Stimulated activated CD8-positive, alpha-beta memory T cell treated with anti-CD3 and anti-CD28 coated beads, Interleukin-15, amount 100 ng/mL, for 1 hour (primary cell): Measurements from ENCODE around the gene EFNA1.

Experiments used
- DNase-seq: peaks from one replicate; pipeline ENCODE4 v3.0.0-alpha.2; 2020; ENCODE audit warnings: low read depth

Gene EFNA1

DNA sequence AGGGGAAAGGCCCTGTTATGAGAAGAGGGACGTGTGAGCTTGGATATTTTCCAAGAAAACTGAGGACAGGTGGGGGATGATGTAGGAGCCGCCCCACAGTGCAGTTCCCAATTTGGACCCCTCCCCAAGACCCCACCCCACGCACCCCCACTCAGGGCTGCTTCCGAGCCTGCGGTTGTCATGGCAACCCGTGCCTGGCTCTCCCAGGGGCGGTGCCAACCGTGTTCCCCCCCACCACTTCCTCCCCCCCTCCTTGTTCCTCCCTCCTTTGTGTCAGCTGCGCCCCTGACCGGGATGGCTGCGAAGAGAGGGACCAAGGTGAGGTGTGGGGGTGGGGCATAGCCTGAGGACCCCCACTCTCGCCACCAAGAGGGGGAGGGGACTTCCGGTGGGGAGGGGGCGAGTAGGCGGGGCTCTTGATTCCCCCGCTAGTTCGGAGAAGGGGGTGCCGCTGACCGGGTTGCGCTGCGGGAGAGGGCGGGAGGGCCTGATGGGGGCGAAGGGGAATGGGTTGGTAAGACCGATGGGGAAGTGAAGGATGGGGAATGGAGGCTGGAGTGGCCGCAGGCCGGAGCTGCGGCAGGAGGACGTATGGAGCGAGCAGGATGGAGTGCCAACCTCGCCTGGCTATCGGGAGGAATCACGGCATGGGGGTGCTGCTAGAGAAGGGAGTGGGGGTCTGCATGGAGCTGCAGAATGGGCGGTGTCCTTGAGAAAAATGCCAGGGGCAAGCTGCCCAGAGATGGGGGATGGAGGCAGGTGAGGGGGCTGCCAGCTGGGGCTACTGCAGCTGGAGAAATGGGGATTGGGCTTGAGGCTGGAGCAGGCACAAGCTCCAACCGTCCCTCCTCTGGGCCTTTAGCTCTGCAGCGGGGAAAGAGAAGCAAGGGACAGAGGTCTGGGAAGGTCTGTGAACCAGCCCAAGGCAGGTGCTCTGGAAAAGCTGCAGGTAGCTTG, 46.9 kb downstream of the EFNA1 start:
- DNase-seq, result no peak

DNA sequence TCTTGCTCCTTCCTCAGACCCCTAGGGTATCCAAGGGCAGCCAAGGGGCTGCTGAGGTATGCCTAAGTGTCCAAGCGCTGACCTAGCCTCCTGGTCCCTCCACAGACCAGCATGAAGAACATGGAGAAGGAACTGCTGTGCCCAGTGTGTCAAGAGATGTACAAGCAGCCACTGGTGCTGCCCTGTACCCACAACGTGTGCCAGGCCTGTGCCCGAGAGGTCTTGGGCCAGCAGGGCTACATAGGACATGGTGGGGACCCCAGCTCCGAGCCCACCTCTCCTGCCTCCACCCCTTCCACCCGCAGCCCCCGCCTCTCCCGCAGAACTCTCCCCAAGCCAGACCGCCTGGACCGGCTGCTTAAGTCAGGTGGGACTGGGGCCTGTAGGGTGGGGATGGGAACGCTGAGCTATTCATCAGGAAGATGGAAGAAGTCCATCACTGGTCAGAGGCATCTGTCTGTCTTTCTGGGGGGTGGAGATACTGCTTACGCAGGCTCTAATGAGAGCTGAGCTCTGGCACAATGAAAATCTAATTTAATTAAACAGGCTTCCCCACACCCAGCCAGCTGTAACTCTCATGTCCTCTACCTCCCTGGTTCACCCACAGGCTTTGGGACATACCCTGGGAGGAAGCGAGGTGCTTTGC, 47.7 kb downstream of the EFNA1 start:
- DNase-seq, result no peak

DNA sequence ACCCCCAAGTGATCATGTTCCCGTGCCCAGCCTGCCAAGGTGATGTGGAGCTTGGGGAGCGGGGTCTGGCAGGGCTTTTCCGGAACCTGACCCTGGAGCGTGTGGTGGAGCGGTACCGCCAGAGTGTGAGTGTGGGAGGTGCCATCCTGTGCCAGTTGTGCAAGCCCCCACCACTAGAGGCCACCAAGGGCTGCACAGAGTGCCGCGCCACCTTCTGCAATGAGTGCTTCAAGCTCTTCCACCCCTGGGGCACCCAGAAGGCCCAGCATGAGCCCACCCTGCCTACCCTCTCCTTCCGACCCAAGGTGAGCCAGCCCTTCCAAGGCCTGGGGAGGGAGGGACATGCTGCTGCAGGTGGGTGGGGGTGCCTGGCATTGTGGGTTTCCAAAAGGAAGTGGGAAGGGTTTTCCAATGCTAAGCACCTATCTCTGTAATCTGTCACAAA, 48.3 kb downstream of the EFNA1 start:
- DNase-seq, result no peak

DNA sequence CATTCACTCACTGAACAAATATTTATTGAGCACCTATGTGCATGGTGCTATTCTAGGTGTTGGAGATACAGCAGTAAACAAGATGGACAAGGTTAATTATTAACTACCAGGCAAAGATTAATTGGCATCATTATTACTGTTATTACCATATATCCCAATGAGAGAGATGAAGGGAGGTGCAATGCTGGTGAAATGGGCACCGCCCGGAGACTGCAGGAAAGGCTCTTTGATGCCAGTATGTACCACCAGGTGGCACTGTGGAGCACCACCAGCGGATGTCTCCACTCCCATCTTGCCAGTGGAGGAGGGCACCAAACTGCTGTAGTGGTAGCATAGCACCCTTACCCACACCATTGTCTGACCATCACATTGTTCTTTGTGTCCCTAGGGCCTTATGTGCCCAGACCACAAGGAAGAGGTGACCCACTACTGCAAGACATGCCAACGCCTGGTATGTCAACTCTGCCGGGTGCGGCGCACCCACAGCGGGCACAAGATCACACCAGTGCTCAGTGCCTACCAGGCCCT, 48.9 kb downstream of the EFNA1 start:
- DNase-seq, result peak; percentile 87

DNA sequence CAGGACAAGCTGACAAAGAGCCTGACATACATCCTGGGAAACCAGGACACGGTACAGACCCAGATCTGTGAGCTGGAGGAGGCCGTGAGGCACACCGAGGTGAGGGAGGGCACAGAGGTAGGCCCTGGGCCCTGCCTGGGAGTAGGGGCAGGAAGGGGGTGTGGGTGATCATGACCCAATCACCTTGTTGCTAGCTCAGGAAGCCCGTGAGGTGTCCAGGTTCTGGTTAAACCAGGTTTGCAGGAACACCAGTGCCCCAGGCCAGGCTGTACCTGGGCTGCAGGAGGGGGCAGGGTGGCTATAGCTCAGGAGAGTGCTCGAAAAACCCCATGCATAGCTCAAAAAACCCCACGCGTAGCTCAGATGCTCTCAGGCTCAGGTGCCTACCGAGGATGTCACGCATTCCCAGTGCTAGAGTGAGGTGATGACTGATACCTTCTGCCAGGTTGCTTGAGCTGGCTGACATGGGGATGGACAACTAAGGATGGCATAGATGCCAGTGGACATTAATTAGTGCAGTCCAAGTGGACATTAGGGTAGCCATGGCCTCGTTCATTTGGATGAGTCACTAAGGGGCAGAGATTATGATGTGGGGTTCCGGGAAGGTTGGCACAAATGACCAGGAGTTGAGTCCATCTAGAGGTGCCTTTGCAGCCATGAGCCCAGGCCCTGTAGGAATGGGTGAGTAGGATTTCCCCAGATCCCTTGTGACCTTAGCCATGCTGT, 49.7 kb downstream of the EFNA1 start:
- DNase-seq, result no peak

DNA sequence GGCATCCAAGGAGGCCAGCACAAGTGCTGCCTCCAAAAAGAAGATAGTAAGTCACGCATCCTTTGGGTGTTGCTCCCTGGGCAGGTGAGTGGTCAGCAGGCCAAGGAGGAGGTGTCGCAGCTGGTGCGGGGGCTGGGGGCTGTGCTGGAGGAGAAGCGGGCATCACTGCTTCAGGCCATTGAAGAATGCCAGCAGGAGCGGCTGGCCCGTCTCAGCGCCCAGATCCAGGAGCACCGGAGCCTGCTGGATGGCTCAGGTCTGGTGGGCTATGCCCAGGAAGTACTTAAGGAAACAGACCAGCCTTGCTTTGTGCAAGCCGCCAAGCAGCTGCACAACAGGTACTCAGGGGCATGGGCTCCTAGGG, 50.2 kb downstream of the EFNA1 start:
- no peak for DNase-seq

DNA sequence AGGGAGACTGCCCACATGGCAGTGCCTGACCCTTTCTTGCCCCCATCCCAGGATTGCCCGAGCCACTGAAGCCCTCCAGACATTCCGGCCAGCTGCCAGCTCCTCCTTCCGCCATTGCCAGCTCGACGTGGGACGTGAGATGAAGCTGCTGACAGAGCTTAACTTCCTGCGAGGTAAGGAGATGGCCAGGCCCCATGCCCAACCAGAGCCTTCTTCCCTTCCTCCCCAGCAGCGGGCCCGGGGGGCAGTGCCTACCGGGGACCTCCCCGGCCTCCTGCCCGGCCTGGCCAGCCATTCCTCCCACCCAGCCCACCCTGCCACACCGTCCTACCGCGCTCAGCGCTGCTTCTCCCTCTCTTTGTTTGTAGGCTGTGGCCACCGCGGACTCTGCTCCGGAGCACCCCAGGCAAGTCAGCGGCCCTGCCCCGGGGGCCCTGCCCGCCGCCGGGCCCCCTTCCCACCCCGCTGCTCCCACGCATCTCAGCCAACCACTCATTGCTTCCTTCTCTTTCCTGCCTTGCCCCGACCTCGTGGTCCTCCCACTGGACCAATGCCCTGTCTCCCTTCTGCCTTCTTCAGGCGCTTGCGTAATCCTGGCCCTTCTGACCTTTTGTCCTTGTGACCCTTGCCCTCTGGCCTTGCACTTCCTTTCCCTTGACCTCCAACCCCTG, 50.9 kb downstream of the EFNA1 start:
- no peak for DNase-seq

DNA sequence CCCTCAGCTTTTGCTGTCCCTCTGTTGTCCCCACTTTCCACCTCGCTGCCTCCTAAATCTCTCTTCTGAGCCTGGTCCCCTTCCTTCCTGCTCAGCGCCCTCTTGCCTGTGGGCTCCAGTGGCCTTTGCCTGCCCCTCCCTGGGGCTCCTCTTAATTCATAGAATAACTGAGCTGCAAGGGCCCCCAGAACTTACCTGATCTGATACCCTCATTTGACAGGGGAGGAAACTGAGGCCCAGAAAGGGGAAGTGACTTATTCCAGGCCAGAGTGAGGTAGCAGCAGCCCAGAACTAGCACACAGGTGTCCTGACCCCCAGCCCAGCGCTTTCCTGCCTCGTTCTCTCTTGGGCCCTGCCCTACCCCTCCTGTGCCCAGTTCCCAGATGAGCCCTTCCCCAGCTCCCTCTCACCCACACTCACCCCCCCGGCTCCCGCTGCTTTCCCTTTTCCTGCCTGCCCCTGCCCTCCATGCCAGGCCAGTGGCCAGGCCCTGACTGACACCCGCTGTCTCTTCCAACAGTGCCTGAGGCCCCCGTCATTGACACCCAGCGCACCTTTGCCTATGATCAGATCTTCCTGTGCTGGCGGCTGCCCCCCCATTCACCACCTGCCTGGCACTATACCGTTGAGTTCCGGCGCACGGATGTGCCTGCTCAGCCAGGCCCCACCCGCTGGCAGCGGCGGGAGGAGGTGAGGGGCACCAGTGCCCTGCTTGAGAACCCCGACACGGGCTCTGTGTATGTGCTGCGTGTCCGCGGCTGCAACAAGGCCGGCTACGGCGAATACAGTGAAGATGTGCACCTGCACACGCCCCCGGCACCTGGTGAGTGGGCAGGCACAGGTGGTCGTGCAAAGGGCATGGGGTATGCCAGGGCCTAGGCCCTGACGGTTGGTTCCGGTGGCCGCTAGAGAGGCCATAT, 51.7 kb downstream of the EFNA1 start:
- DNase-seq, result no peak

DNA sequence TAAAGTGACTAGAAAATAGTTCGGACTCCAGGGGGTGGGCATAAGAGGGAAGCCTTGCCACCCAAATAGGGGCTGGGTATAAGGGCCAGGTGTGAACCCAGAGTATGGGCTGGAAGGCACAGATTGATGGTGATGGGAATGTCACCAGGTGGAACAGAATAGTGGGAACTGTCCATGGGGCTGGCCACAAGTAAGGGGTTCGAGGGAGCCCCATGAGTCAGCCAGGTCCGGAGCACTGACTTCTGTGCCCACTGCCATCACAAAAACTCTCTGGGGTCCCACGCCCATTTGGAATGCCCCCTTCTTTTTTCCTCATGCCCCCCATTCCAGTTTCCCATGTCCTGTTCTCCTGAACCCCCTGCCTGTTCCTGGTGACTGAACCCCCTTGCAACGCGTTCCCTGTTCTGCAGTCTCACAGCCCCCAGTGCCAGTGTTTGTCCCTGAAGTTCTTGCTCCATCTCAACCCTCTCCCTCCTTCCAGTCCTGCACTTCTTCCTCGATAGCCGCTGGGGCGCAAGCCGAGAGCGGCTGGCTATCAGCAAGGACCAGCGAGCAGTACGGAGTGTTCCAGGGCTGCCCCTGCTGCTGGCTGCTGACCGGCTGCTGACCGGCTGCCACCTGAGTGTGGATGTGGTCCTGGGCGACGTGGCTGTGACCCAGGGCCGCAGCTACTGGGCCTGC, 53.8 kb downstream of the EFNA1 start:
- no peak for DNase-seq

DNA sequence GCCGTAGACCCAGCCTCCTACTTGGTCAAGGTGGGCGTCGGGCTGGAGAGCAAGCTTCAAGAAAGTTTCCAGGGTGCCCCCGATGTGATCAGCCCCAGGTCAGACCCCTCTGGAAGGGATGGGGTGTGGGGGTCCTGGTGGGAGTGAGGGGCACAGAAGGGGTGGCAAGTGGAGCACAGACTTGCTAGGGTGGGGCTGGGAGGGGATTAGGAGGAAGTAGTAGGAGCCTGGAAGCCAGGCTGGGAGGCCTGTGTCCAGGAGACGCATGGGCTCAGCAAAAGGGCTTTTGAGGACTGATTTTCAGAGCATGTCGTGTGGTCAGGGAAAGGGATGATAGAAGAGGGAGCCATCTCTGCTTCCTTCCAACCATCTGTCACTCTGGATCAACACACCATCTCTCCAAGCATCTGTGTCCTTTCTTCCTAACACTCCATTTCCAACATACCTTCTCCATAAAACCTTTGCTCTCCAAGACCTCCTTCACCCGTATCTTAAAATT, 54.4 kb downstream of the EFNA1 start:
- no peak for DNase-seq

DNA sequence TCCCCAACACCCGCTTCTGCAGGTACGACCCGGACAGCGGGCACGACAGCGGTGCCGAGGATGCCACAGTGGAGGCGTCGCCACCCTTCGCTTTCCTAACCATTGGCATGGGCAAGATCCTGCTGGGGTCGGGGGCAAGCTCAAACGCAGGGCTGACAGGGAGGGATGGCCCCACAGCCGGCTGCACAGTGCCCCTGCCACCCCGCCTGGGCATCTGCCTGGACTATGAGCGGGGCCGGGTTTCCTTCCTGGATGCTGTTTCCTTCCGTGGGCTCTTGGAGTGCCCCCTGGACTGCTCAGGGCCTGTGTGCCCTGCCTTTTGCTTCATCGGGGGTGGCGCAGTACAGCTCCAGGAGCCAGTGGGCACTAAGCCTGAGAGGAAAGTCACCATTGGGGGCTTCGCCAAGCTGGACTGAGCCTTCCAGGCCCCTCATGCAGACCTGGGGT, 56.1 kb downstream of the EFNA1 start:
- no peak for DNase-seq

DNA sequence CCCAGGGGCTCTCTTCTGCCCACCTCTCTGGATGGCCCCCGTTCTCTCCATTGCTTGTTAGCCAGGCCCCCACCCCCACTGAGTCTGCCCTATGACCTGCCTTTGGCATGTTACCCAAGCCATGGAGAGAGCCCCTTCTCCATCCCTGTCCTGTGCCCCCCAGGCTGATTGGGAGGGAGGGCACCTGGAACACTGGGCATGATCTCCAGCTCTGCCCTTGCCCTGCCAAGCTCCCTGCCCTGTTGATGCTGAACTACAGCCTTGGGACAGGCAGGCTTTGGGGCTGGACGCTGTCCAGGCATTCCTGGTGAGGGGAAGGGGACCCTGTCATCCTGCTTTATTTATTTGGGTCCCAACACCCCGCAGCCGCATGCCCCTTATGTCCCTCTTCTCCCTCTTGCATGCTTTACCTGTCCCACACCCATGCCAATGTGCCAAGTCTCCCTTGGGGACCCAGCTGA, 56.7 kb downstream of the EFNA1 start:
- no peak for DNase-seq
